SU-DHL-6 (cell line): ENCODE data around the gene IFNG.

Experiments used
- H2AFZ ChIP-seq: fragments of 200-600 bp; sonication (generic); 2 replicates; pipeline ENCODE4 v1.6.1; 2014; ENCODE audit warnings: low read depth, mild to moderate bottlenecking, moderate library complexity, mixed read lengths, antibody characterized with exemption, low read length; ENCODE audit not compliant: severe bottlenecking
- H3F3A ChIP-seq: fragments of 200-600 bp; shearing (Covaris generic); 2 replicates; pipeline ENCODE4 v1.6.0; 2016; ENCODE audit warnings: antibody characterized with exemption, mild to moderate bottlenecking; ENCODE audit not compliant: insufficient read depth
- H3K27ac ChIP-seq: fragments of 200-600 bp; sonication (generic); 2 replicates; pipeline ENCODE4 v1.5.1; 2016; ENCODE audit warnings: low read depth, mild to moderate bottlenecking, low read length, moderate library complexity, mixed read lengths
- H3K27me3 ChIP-seq: fragments of 200-600 bp; sonication (generic), shearing (Covaris generic); 2 replicates; pipeline ENCODE4 v1.6.0; 2014; ENCODE audit warnings: mild to moderate bottlenecking, low read length
- H3K36me3 ChIP-seq: fragments of 200-600 bp; sonication (generic); 2 replicates; pipeline ENCODE4 v1.6.1; 2014; ENCODE audit warnings: mild to moderate bottlenecking, low read length, mixed read lengths
- H3K4me2 ChIP-seq: fragments of 300-600, 200-600 bp; shearing (Covaris generic), sonication (generic); 2 replicates; pipeline ENCODE4 v1.6.0; 2014; ENCODE audit warnings: low read length, low read depth, mild to moderate bottlenecking; ENCODE audit not compliant: poor library complexity, severe bottlenecking
- H3K4me3 ChIP-seq: fragments of 200-600 bp; sonication (generic); 2 replicates; pipeline ENCODE4 v1.5.1; 2014; ENCODE audit warnings: antibody characterized with exemption, low read length, mild to moderate bottlenecking, mixed read lengths; ENCODE audit not compliant: insufficient read depth, poor library complexity, severe bottlenecking
- H3K79me2 ChIP-seq: fragments of 200-600 bp; sonication (generic); 2 replicates; pipeline ENCODE4 v1.6.1; 2014; ENCODE audit warnings: mild to moderate bottlenecking, low read length, moderate library complexity; ENCODE audit not compliant: insufficient read depth
- H3K9ac ChIP-seq: fragments of 200-600 bp; sonication (generic); 2 replicates; pipeline ENCODE4 v1.7.0; 2014; ENCODE audit warnings: mild to moderate bottlenecking, low read length
- H3K9me2 ChIP-seq: fragments of 200-600 bp; sonication (generic); replicated peaks from 2 replicates; pipeline ENCODE4 v1.6.1; 2014; ENCODE audit warnings: low read length; ENCODE audit not compliant: insufficient read depth
- H3K9me3 ChIP-seq: fragments of 200-600 bp; sonication (generic); 2 replicates; pipeline ENCODE4 v1.6.1; 2014; ENCODE audit warnings: low read length, mixed read lengths; ENCODE audit not compliant: insufficient read depth
- H4K20me1 ChIP-seq: fragments of 200-600 bp; sonication (generic); 2 replicates; pipeline ENCODE4 v1.6.1; 2014; ENCODE audit warnings: low read depth, mild to moderate bottlenecking, antibody characterized with exemption, low read length, moderate library complexity, mixed read lengths
- EZH2phosphoT487 ChIP-seq: fragments of 200-600 bp; sonication (generic), shearing (Covaris generic); conservative IDR thresholded peaks from 2 replicates; pipeline ENCODE4 v1.6.1; 2018; ENCODE audit warnings: mild to moderate bottlenecking, antibody characterized with exemption, low read length, moderate library complexity, mixed read lengths
- TF ChIP-seq, protein P1 (sequence below): fragments of 200-600 bp; sonication (generic); IDR thresholded peaks from one replicate; pipeline ENCODE4 v1.5.1; 2017; ENCODE audit warnings: antibody characterized with exemption, mild to moderate bottlenecking, low read length, moderate library complexity; ENCODE audit not compliant: insufficient read depth, poor library complexity, severe bottlenecking

The IFNG gene

DNA sequence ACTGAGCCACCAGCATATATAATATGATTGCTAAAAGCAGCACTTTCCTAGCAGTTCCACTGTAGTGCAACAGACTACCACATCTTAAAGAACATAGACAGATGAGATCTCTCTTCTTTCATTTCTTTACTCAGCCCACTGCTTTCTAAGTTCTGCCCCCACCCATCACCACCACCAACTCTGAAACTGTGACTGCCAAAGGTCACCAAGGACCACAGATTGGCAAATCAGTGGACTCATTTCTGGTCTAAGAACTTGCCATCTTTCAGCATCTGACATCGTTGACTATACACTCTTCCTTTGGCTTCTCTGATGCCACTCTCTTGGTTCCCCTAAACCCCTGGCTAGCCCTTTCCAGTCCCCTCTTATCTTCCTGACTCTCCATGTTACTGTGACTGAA lies 38.4 kb downstream of the IFNG start:
- Histone ChIP-seq H3F3A (no peaks in the 10 kb centered on the region), H3K27me3 (no peaks in the 10 kb centered on the region), H3K27ac (no peak overlapping the region), H3K79me2 (no peaks in the 10 kb centered on the region), H3K9ac (no peak overlapping the region), H3K36me3 (no peaks in the 10 kb centered on the region), H3K4me3 (no peak overlapping the region), H3K4me2 (no peak overlapping the region), H4K20me1 (no peaks in the 10 kb centered on the region), H3K9me2 (no peaks in the 10 kb centered on the region), H2AFZ (no peak overlapping the region), H3K9me3 (no peaks in the 10 kb centered on the region)
- no peak for TF ChIP-seq EZH2phosphoT487
- TF ChIP-seq, protein P1, sequence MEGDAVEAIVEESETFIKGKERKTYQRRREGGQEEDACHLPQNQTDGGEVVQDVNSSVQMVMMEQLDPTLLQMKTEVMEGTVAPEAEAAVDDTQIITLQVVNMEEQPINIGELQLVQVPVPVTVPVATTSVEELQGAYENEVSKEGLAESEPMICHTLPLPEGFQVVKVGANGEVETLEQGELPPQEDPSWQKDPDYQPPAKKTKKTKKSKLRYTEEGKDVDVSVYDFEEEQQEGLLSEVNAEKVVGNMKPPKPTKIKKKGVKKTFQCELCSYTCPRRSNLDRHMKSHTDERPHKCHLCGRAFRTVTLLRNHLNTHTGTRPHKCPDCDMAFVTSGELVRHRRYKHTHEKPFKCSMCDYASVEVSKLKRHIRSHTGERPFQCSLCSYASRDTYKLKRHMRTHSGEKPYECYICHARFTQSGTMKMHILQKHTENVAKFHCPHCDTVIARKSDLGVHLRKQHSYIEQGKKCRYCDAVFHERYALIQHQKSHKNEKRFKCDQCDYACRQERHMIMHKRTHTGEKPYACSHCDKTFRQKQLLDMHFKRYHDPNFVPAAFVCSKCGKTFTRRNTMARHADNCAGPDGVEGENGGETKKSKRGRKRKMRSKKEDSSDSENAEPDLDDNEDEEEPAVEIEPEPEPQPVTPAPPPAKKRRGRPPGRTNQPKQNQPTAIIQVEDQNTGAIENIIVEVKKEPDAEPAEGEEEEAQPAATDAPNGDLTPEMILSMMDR, result no peak

DNA sequence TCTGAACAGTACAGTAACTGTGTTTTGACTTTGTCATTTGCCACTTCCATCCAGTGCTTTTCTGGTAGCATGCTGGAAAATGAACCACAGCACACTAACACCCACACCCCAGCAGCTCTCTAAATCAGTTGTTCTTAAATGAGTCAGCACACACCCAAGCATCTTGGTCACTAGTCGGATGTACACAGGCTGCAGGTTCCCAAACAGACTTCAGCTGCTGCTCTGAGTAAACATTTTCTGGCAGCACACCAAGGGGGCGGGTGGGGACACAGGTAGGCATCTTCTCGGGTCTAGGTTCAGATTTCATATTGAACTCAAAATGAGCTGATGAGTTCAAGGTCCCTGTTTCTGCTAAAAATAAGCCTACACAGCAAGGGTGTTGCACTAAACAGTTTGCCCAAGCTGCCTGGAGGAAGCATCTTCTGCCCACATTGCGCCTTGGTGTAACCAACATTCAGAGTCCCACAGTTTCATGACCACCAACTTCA lies 39.8 kb downstream of the IFNG start:
- no peak overlapping the region for H3K9ac ChIP-seq
- H3F3A ChIP-seq, result no peaks in the 10 kb centered on the region
- no peaks in the 10 kb centered on the region for H3K9me3 ChIP-seq
- H3K36me3 ChIP-seq, result no peaks in the 10 kb centered on the region
- no peaks in the 10 kb centered on the region for H3K27me3 ChIP-seq
- H3K9me2 ChIP-seq, result no peaks in the 10 kb centered on the region
- no peak overlapping the region for H3K4me2 ChIP-seq
- no peak overlapping the region for H3K27ac ChIP-seq
- no peaks in the 10 kb centered on the region for H3K79me2 ChIP-seq
- H4K20me1 ChIP-seq, result no peaks in the 10 kb centered on the region
- TF ChIP-seq EZH2phosphoT487, result no peak
- TF ChIP-seq, protein P1, result no peak
- H3K4me3 ChIP-seq, result no peak overlapping the region
- H2AFZ ChIP-seq, result no peak overlapping the region

DNA sequence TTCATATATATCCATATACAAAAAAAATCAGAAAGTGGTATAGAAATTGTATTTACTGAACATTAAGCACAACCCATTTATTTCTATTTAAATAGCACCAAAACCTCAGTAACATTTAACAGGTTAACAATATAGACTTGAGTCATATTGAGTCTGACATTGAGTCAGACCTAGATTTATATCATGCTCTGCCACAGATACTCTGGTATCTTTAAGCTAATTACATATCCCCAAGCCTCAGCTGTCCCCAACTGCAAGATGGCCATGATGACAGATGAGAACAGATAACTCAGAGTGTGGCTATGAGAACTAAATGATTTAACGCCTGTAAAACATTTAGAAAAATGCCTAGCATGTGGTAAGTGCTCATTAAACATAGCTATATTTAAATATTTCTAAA lies 40.3 kb downstream of the IFNG start:
- no peaks in the 10 kb centered on the region for H3K27me3 ChIP-seq
- no peaks in the 10 kb centered on the region for H3K9me3 ChIP-seq
- TF ChIP-seq EZH2phosphoT487, result no peak
- H3K4me2 ChIP-seq, result no peak overlapping the region
- no peaks in the 10 kb centered on the region for H3K36me3 ChIP-seq
- H4K20me1 ChIP-seq, result no peaks in the 10 kb centered on the region
- no peak overlapping the region for H2AFZ ChIP-seq
- H3K9me2 ChIP-seq, result no peaks in the 10 kb centered on the region
- no peak overlapping the region for H3K27ac ChIP-seq
- H3K79me2 ChIP-seq, result no peaks in the 10 kb centered on the region
- H3K4me3 ChIP-seq, result no peak overlapping the region
- H3K9ac ChIP-seq, result no peak overlapping the region
- no peaks in the 10 kb centered on the region for H3F3A ChIP-seq

DNA sequence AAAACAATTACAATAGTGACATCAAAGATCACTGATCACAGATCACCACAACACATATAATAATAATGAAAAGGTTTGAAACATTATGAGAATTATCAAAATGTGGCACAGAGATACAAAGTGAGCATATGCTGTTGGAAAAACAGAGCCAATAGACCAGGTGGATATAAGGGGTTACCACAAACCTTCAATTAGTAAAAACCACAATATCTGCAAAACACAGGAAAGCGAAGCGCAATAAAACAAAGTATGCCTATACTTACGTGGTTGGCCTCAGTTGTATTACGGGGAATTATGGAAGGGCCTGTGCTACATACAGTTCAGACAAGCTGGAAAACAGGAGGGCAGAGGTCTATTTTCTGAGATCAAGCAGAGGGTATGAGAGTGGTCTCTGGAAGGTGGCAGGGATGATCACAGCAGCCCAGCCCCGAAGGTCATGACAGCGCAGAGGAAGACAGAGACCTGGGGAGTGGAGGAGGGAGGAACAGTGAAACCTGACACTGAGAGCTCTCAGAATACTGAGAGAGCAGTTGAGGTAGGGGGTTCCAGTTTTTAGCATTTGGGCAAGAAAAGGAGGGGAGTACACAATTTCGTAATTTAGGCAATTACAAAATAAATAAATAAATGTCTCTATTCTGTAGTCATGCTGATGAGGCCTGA lies 41.3 kb downstream of the IFNG start:
- Histone ChIP-seq H3K4me3 (no peak overlapping the region), H3K9me2 (no peaks in the 10 kb centered on the region), H3K27ac (no peak overlapping the region), H3K27me3 (no peaks in the 10 kb centered on the region), H4K20me1 (no peaks in the 10 kb centered on the region), H3K9ac (no peak overlapping the region), H3K4me2 (no peak overlapping the region), H3K9me3 (no peaks in the 10 kb centered on the region), H3K79me2 (no peaks in the 10 kb centered on the region), H3K36me3 (no peaks in the 10 kb centered on the region), H3F3A (no peaks in the 10 kb centered on the region), H2AFZ (no peak overlapping the region)
- TF ChIP-seq, protein P1, result no peak
- TF ChIP-seq EZH2phosphoT487, result no peak
